ENCODE data around the gene MEF2B. TPM values are rescaled to one million over a fixed set of nuclear protein-coding genes. Genes with fewer than 3 reads are reported as not detected.

The MEF2B gene
- 0.10 TPM for total RNA-seq

DNA sequence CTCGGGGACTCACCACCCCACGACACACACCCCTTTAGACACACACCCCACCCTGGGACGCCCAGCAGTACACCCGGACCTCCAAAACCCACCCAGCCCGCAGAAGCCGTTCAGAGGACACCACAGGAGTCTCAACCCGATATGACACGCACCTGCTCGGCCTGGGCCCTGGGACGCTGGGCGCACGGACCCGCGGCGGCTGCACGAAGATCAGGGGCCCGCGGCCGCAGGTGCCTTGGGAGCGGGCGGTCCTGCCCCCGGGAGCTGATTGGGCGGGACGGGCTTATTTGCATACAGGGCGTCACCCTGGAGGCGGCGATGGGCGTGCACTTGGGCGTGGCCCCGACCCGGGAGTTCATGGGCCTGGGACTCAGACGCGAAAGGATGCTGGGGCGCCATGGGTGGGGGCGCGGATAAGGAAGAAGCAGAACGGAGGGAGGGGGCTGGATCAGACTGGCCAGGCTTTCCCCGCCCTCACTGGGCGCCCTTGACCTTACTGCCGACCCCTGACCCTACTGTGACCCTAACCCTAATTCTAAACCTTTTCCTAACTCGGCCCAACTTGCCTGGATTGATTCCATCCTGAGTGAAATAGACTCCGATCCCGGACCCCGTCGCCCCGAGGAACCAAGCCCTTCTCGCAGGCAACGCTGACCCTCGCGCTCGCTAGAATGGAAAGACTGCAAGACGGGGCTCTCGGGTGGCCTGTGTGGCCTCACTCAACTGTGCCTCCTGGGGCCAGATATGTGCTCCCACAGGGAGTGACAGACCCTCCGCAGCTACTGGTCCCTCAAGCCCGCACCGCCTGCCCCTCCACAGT, at the start of gene MEF2B:
Gene MEF2B, minus strand, starts transcription at position 211 of the 820 bp plus-strand sequence. CDS start 19,528 bp downstream, outside the sequence.
- H3K4me1 ChIP-seq (ENCODE audit: insufficient read depth, low read length) = peaks cover 16% of the 10 kb centered on the region
- no peak within 1 kb of the TSS for H3K4me3 ChIP-seq (ENCODE audit: low read length)
- no peaks in the 10 kb centered on the region for H3K27me3 ChIP-seq (ENCODE audit: insufficient read depth, low read length)

GRCh38 chr19:19218911-19219310, 48.8 kb upstream of the MEF2B start:
- Histone ChIP-seq H3K4me3 (ENCODE audit: low read length) (no peak overlapping the region), H3K27me3 (ENCODE audit: insufficient read depth, low read length) (peaks cover 15% of the 10 kb centered on the region), H3K4me1 (ENCODE audit: insufficient read depth, low read length) (no peaks in the 10 kb centered on the region), H3K9me3 (ENCODE audit: low read depth, low read length) (no peaks in the 10 kb centered on the region)

More for the DNA sequence above, at the start of gene MEF2B:
- no peaks in the 10 kb centered on the region for H3K9me3 ChIP-seq (ENCODE audit: low read depth, low read length)

DNA sequence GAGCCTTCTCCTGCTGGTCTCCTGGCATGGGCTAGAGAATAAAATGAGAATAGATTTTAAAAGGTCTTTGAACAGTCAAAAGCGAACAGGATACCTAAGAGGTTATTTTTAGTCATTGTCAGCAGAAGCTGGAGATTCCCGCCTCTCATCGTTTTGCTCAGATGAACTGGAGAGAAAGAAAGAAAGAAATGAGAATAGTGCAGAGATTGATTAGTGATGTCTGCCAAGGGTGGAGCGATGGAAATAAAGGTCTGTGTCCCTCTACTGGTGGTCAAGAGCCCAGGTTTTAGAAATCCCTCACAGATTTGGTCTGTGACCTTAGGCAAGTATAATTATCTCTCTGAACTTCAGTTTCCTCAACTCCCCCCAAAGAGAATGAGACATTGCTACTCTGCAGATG, 47.0 kb upstream of the MEF2B start:
- Histone ChIP-seq H3K27me3 (ENCODE audit: insufficient read depth, low read length) (peaks cover 28% of the 10 kb centered on the region), H3K4me1 (ENCODE audit: insufficient read depth, low read length) (no peaks in the 10 kb centered on the region)

GRCh38 chr19:19215792-19216191, 45.7 kb upstream of the MEF2B start:
- Histone ChIP-seq H3K27me3 (ENCODE audit: insufficient read depth, low read length) (peaks cover 38% of the 10 kb centered on the region), H3K4me3 (ENCODE audit: low read length) (no peak overlapping the region), H3K4me1 (ENCODE audit: insufficient read depth, low read length) (no peaks in the 10 kb centered on the region), H3K9me3 (ENCODE audit: low read depth, low read length) (no peaks in the 10 kb centered on the region)

More for the DNA sequence above, 47.0 kb upstream of the MEF2B start:
- Histone ChIP-seq H3K4me3 (ENCODE audit: low read length) (no peak overlapping the region), H3K9me3 (ENCODE audit: low read depth, low read length) (no peaks in the 10 kb centered on the region)

DNA sequence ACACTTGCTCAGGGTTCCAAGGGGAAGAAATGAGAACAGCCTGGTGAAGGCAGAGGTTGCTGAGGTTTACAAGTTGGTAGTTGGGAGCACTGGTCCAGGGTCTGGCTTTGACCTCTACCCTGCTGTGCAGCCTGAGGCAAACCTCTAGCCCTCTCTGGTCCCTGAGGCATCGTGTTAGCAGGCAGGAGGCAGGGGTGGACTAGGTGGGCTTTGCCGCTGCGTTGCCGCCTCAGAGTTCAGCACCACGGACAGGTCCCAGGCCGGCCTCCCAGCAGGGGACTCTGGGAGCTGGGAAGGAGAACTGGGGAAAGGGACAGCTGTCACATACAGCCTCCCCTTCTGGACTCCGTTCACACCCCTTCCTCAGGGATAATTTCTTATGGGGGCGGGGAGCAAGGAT, 44.8 kb upstream of the MEF2B start:
- no peaks in the 10 kb centered on the region for H3K4me1 ChIP-seq (ENCODE audit: insufficient read depth, low read length)
- H3K4me3 ChIP-seq (ENCODE audit: low read length) = no peak overlapping the region
- H3K27me3 ChIP-seq (ENCODE audit: insufficient read depth, low read length) = peaks cover 38% of the 10 kb centered on the region
- H3K9me3 ChIP-seq (ENCODE audit: low read depth, low read length) = no peaks in the 10 kb centered on the region

DNA sequence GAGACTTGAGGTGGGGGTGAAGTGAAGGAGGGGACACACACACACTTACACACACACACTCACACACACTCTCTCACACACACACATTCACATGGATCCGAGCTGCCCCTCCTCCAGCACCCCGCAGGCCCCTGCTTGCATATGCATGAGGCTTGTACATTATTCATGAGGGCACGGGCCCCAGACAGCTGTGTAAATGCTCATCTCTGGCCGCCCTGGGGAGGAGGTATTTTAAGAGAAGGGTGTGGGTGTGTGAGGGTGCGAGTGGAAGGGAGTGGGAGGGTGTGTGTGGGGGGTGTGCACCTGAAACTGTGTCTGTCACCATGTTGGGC, 44.1 kb upstream of the MEF2B start:
- Histone ChIP-seq H3K4me1 (ENCODE audit: insufficient read depth, low read length) (no peaks in the 10 kb centered on the region), H3K9me3 (ENCODE audit: low read depth, low read length) (no peaks in the 10 kb centered on the region), H3K27me3 (ENCODE audit: insufficient read depth, low read length) (peaks cover 38% of the 10 kb centered on the region), H3K4me3 (ENCODE audit: low read length) (no peak overlapping the region)

GRCh38 chr19:19213426-19214158, 43.5 kb upstream of the MEF2B start:
- H3K27me3 ChIP-seq (ENCODE audit: insufficient read depth, low read length) = peaks cover 38% of the 10 kb centered on the region
- H3K9me3 ChIP-seq (ENCODE audit: low read depth, low read length) = no peaks in the 10 kb centered on the region
- no peak overlapping the region for H3K4me3 ChIP-seq (ENCODE audit: low read length)
- no peaks in the 10 kb centered on the region for H3K4me1 ChIP-seq (ENCODE audit: insufficient read depth, low read length)

DNA sequence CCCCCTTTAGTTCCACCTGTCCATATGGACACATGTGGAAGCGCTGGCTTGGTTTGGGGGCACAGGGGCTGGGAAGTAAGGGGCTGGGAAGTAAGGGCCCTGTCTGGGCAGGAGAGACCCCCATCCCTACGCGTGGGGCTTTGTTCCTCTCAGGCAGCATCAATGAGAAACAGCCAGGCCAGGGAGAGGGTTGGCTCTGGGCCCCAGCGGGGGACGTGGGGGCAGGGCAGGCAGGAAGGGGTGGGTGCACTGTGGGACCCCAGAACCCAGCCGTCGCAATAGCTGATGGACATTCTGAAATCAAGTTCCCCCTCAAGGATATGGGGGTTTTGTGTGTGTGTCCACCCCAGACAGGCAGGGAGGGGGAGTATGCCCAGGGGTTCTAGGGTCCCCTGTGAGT, 42.9 kb upstream of the MEF2B start:
- H3K27me3 ChIP-seq (ENCODE audit: insufficient read depth, low read length) = peaks cover 38% of the 10 kb centered on the region

GRCh38 chr19:19211499-19212420, 41.7 kb upstream of the MEF2B start, which contains the start of gene NCAN:
Gene NCAN, plus strand, starts transcription at chr19:19211958. Its CDS starts 4,996 bp downstream, at chr19:19216954.
- peaks cover 9% of the 10 kb centered on the region for H3K4me1 ChIP-seq (ENCODE audit: insufficient read depth, low read length)
- no peak within 1 kb of the TSS for H3K4me3 ChIP-seq (ENCODE audit: low read length)
- H3K9me3 ChIP-seq (ENCODE audit: low read depth, low read length) = no peaks in the 10 kb centered on the region
- peaks cover 38% of the 10 kb centered on the region for H3K27me3 ChIP-seq (ENCODE audit: insufficient read depth, low read length)

More for the DNA sequence above, 42.9 kb upstream of the MEF2B start:
- Histone ChIP-seq H3K9me3 (ENCODE audit: low read depth, low read length) (no peaks in the 10 kb centered on the region), H3K4me1 (ENCODE audit: insufficient read depth, low read length) (no peaks in the 10 kb centered on the region), H3K4me3 (ENCODE audit: low read length) (no peak overlapping the region)

DNA sequence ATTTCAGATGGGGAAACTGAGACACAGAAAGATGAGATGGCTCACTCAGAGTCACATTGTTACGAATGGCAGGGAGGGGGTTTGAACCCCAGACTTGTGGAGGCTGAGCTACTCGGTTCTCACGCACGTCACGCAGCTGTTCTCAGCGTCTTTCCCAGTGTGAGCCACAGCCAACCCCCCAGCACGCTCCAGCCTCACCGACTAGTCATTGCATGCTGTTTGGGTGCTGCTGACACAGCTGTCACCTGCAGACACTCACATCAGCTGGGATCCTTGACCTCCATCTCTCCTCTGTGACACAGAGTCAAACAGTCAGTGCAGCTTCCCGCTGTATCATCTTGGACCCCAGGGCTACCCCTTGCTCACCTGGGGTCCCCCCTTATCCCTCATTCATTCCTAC, 39.3 kb upstream of the MEF2B start:
- Histone ChIP-seq H3K27me3 (ENCODE audit: insufficient read depth, low read length) (peaks cover 26% of the 10 kb centered on the region), H3K4me1 (ENCODE audit: insufficient read depth, low read length) (peaks cover 9% of the 10 kb centered on the region), H3K9me3 (ENCODE audit: low read depth, low read length) (no peaks in the 10 kb centered on the region), H3K4me3 (ENCODE audit: low read length) (no peak overlapping the region)

GRCh38 chr19:19207637-19208572, 37.8 kb upstream of the MEF2B start:
- Histone ChIP-seq H3K27me3 (ENCODE audit: insufficient read depth, low read length) (peaks cover 16% of the 10 kb centered on the region), H3K9me3 (ENCODE audit: low read depth, low read length) (no peaks in the 10 kb centered on the region), H3K4me1 (ENCODE audit: insufficient read depth, low read length) (peaks cover 14% of the 10 kb centered on the region), H3K4me3 (ENCODE audit: low read length) (no peak overlapping the region)

DNA sequence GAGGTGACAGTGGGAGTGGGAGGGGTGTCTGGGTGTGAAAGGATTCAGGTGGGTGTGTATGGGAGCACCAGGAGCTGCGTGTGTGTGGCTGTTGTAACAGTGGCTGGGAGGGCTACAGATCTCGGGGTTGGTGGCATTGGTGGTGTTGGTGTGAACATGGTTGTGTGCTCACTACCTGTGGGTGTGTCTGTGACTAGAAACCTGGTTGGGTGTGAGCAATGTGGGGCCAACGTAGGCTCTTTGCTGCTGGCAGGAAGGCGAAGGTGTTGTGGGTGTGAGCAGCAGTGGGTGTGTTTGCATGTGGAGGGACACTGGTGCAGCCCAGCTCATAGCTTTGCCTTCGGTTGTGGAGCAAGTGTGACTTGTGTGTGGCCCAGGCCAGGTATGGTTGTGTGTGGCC, 36.9 kb upstream of the MEF2B start:
- H3K4me1 ChIP-seq (ENCODE audit: insufficient read depth, low read length) = peaks cover 24% of the 10 kb centered on the region
- H3K27me3 ChIP-seq (ENCODE audit: insufficient read depth, low read length) = peaks cover 9% of the 10 kb centered on the region
- H3K9me3 ChIP-seq (ENCODE audit: low read depth, low read length) = no peaks in the 10 kb centered on the region
- H3K4me3 ChIP-seq (ENCODE audit: low read length) = no peak overlapping the region

GRCh38 chr19:19205416-19206410, 35.6 kb upstream of the MEF2B start:
- Histone ChIP-seq H3K9me3 (ENCODE audit: low read depth, low read length) (no peaks in the 10 kb centered on the region), H3K27me3 (ENCODE audit: insufficient read depth, low read length) (no peaks in the 10 kb centered on the region), H3K4me3 (ENCODE audit: low read length) (no peak overlapping the region), H3K4me1 (ENCODE audit: insufficient read depth, low read length) (peaks cover 26% of the 10 kb centered on the region)

All from mononuclear cell (primary cell).